Skin of body (tissue), 2 donors: ENCODE data around the gene URB1. TPM values are rescaled to one million over a fixed set of nuclear protein-coding genes. Genes with fewer than 3 reads are reported as not detected.
"Not testable (repeated sequence)": the region's sequence is repeated elsewhere in the genome, so short reads cannot be mapped to it uniquely, and the experiment has no call there.

Experiments
- DNase-seq: peaks from one replicate; lab custom pipeline; 2025; lab: John Stamatoyannopoulos, UW
- total RNA-seq: library from RNA; depleted of rRNA; stranded (reverse); fragments of >200 nt; gene quantifications from one replicate; pipeline ENCODE4 v1.2.3, GENCODE V29; 2014

The URB1 gene
- total RNA-seq, 1 donor from 2014 or later = 17.7 TPM

- DNase-seq = no peak
Observed at GRCh38 chr21:32377506-32377905, 15.3 kb downstream of the URB1 start.

GRCh38 chr21:32372755-32373154 is 20.1 kb downstream of the URB1 start:
- no peak for DNase-seq

GRCh38 chr21:32371913-32372314 is 20.9 kb downstream of the URB1 start:
- no peak for DNase-seq

GRCh38 chr21:32370998-32371766 is 21.6 kb downstream of the URB1 start:
- peak; percentile 5 for DNase-seq

GRCh38 chr21:32368961-32369360 is 23.9 kb downstream of the URB1 start:
- not testable (repeated sequence) for DNase-seq

- DNase-seq = no peak
Observed at GRCh38 chr21:32368386-32368785, 24.4 kb downstream of the URB1 start.

GRCh38 chr21:32367158-32367557 is 25.7 kb downstream of the URB1 start:
- no peak for DNase-seq

- DNase-seq = no peak
Observed at GRCh38 chr21:32366191-32366590, 26.6 kb downstream of the URB1 start.

GRCh38 chr21:32364796-32365195 is 28.0 kb downstream of the URB1 start:
- no peak for DNase-seq

- DNase-seq = no peak
Observed at GRCh38 chr21:32364387-32364786, 28.4 kb downstream of the URB1 start.

- no peak for DNase-seq
Observed at GRCh38 chr21:32360401-32360975, 32.3 kb downstream of the URB1 start.

- no peak for DNase-seq
Observed at GRCh38 chr21:32359719-32360260, 33.0 kb downstream of the URB1 start.

GRCh38 chr21:32356874-32357395 is 35.9 kb downstream of the URB1 start:
- no peak for DNase-seq

- no peak for DNase-seq
Observed at GRCh38 chr21:32353002-32353711, 39.7 kb downstream of the URB1 start.

- DNase-seq = no peak
Observed at GRCh38 chr21:32352526-32352925, 40.3 kb downstream of the URB1 start.

GRCh38 chr21:32351428-32351827 is 41.4 kb downstream of the URB1 start:
- no peak for DNase-seq

- DNase-seq = no peak
Observed at GRCh38 chr21:32350981-32351380, 41.8 kb downstream of the URB1 start.

GRCh38 chr21:32350211-32350980 is 42.4 kb downstream of the URB1 start:
- no peak for DNase-seq

GRCh38 chr21:32349333-32349944 is 43.4 kb downstream of the URB1 start:
- no peak for DNase-seq

GRCh38 chr21:32348604-32349332 is 44.0 kb downstream of the URB1 start:
- DNase-seq = no peak
